Thyroid gland (tissue), 4 donors: ENCODE measurements around the gene SMIM14.

Source experiments
- CTCF ChIP-seq, 6 experiments: fragments of 200-600 bp in 3 of 6; fragments of 450-650 bp in 3 of 6; sonication (generic) in 3 of 6; IDR thresholded peaks; one replicate each; pipeline ENCODE4 v1.5.1; 2016 to 2019; ENCODE audit warnings: antibody characterized with exemption in 6 of 6, mild to moderate bottlenecking in 2 of 6, inconsistent platforms in 1 of 6, moderate library complexity in 1 of 6
- POLR2A ChIP-seq, 2 donors: fragments of 450-650 bp; IDR thresholded peaks; one replicate each; pipeline ENCODE4 v1.6.1; 2017; ENCODE audit warnings: antibody characterized with exemption in 2 of 2, mild to moderate bottlenecking in 2 of 2, moderate library complexity in 1 of 2

DNA sequence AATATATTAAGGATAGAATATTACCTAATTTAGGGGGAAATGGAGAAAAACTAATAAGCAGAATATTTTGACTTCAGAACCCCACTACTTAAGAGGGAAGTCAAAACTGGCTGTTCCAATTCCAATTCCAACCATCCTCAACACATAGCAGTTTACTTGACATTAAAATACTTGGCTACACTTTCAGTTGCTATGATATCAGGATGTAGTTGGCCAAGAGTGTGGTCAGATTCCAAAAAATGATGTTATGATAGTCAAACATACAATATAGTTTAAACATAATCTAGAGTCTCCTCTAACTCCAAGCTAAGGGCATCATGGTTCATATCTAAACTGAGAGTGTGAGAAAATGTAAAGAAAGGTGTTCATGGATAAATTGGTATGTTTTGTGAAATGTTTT is 16.5 kb upstream of the SMIM14 start:
- TF ChIP-seq CTCF (IDR thresholded peaks at IDR 0.05): no peak
- TF ChIP-seq POLR2A (IDR thresholded peaks at IDR 0.05): no peak
